K562 (cell line): ENCODE measurements around the gene AFAP1.

Source experiments
- CEBPB ChIP-seq: fragments of 450-650 bp; IDR thresholded peaks from 2 replicates; pipeline ENCODE4 v1.6.1; 2016; ENCODE audit warnings: missing genetic modification characterization, missing compliant biosample characterization
- EP300 ChIP-seq: IDR thresholded peaks from 2 replicates; pipeline ENCODE4 v1.6.1; 2012; ENCODE audit warnings: low read length, improper control_type of control experiment
- HDAC6 ChIP-seq: IDR thresholded peaks from 2 replicates; pipeline ENCODE4 v1.6.1; 2012; ENCODE audit warnings: low read depth, mild to moderate bottlenecking, control low read depth, inconsistent platforms, low read length, moderate library complexity
- NR2C2 ChIP-seq, 2 experiments: fragments of 200-800 bp in 1 of 2; sonication (Bioruptor generic) in 1 of 2; sonication (generic) in 1 of 2; formaldehyde crosslinking in 1 of 2; IDR thresholded peaks; 2 replicates each; pipeline versions ENCODE4 v1.6.1 to v1.8.0; 2016 to 2022; ENCODE audit warnings: mild to moderate bottlenecking in 1 of 2, missing compliant biosample characterization in 1 of 2, missing genetic modification characterization in 1 of 2, missing genetic modification reagents in 1 of 2
- PCBP1 ChIP-seq: fragments of 200-400 bp; formaldehyde crosslinking; IDR thresholded peaks from 2 replicates; pipeline ENCODE4 v1.6.1; 2018; ENCODE audit warnings: mild to moderate bottlenecking, low read depth, low read length; ENCODE audit not compliant: poor library complexity, severe bottlenecking
- ZNF217 ChIP-seq: sonication (generic); formaldehyde crosslinking; IDR thresholded peaks from 2 replicates; pipeline ENCODE4 v1.8.0; 2022; ENCODE audit warnings: mild to moderate bottlenecking, missing genetic modification reagents
- TF ChIP-seq, protein P1 (sequence below): fragments of 250-450 bp; sonication (Bioruptor Pico); IDR thresholded peaks from 2 replicates; pipeline ENCODE4 v1.8.0; 2022; ENCODE audit warnings: moderate library complexity, mild to moderate bottlenecking, inconsistent platforms
- TF ChIP-seq, protein P2 (sequence below): sonication (generic); formaldehyde crosslinking; IDR thresholded peaks from 2 replicates; pipeline ENCODE4 v1.9.0; 2022; ENCODE audit warnings: mild to moderate bottlenecking, missing genetic modification reagents

DNA sequence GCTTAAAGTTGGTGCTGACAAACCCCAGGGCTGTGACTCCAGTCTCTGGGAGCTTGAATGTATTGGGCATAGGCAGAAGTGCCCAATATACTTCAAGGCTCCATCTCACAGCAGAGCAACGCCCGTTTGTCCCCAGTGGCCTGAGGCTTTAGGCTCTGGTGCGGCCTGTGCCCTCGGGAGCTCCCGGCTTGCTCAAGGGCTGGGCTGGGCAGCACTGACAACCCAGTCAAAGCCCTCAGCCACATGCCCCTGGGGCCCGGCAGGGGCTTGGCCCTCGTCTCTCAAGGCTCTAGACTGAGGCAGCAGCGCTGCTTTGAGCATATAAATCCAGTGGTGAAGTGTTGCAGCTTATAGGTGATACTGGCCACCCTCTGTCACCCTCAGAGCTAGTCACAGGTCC, 203.7 kb downstream of the AFAP1 start:
- TF ChIP-seq ZNF217 (CRISPR knock-in tag) (no peak), HDAC6 (no peak), PCBP1 (no peak), NR2C2 (CRISPR knock-in tag; IDR thresholded peaks at IDR 0.05) (no peak), NR2C2 (tag; IDR thresholded peaks at IDR 0.05) (no peak), CEBPB (tag) (no peak), EP300 (no peak)
- TF ChIP-seq, protein P1, sequence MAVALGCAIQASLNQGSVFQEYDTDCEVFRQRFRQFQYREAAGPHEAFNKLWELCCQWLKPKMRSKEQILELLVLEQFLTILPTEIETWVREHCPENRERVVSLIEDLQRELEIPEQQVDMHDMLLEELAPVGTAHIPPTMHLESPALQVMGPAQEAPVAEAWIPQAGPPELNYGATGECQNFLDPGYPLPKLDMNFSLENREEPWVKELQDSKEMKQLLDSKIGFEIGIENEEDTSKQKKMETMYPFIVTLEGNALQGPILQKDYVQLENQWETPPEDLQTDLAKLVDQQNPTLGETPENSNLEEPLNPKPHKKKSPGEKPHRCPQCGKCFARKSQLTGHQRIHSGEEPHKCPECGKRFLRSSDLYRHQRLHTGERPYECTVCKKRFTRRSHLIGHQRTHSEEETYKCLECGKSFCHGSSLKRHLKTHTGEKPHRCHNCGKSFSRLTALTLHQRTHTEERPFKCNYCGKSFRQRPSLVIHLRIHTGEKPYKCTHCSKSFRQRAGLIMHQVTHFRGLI (CRISPR knock-in tag): no peak
- TF ChIP-seq, protein P2, sequence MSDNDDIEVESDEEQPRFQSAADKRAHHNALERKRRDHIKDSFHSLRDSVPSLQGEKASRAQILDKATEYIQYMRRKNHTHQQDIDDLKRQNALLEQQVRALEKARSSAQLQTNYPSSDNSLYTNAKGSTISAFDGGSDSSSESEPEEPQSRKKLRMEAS (CRISPR knock-in tag): no peak
